H1 (cell line): ENCODE data around the gene SCGB3A1. TPM values are rescaled to one million over a fixed set of nuclear protein-coding genes. Genes with fewer than 3 reads are reported as not detected.

Experiments
- CTCF ChIA-PET: fragments of 300-600 bp; sonication (Branson Sonifier 250); formaldehyde crosslinking; loops from one replicate; lab custom pipeline; 2021; ENCODE audit not compliant: partially characterized antibody; lab: Charles Lee
- POLR2A ChIA-PET: fragments of 300-600 bp; sonication (Branson Sonifier 250); formaldehyde crosslinking; loops from one replicate; lab custom pipeline; 2021; ENCODE audit warnings: inconsistent platforms; ENCODE audit not compliant: partially characterized antibody; lab: Charles Lee
- DNase-seq, 2 experiments: peaks; one replicate each; pipeline versions ENCODE4 v3.0.0 to v3.0.0-alpha.2; 2010 to 2022; ENCODE audit warnings: low spot score in 2 of 2, low read depth in 1 of 2, mixed read lengths in 1 of 2
- FAIRE-seq: peaks from 2 replicates; lab custom pipeline; 2011; peaks lifted over from hg19 to GRCh38; lab: Jason Lieb, UNC
- H2AFZ ChIP-seq: 2 replicates; pipeline ENCODE4 v1.8.1; 2012; ENCODE audit warnings: low read length, inconsistent platforms
- H2AK5ac ChIP-seq: 2 replicates; pipeline ENCODE4 v1.6.1; 2013; ENCODE audit warnings: low read depth, low read length
- H2BK120ac ChIP-seq: replicated peaks from 2 replicates; pipeline ENCODE3; 2013; ENCODE audit warnings: low read depth, low read length, inconsistent platforms
- H2BK12ac ChIP-seq: 2 replicates; pipeline ENCODE4 v1.6.1; 2013; ENCODE audit warnings: low read depth, low read length
- H2BK15ac ChIP-seq: 2 replicates; pipeline ENCODE4 v1.6.1; 2013; ENCODE audit warnings: low read length
- H2BK20ac ChIP-seq: 2 replicates; pipeline ENCODE4 v1.6.1; 2013; ENCODE audit warnings: low read length
- H2BK5ac ChIP-seq: 2 replicates; pipeline ENCODE4 v1.6.1; 2013; ENCODE audit warnings: low read depth, low read length
- H3K14ac ChIP-seq: 2 replicates; pipeline ENCODE4 v1.6.1; 2013; ENCODE audit warnings: inconsistent platforms; ENCODE audit not compliant: insufficient read length
- H3K18ac ChIP-seq: 2 replicates; pipeline ENCODE4 v1.6.1; 2013; ENCODE audit warnings: low read length; ENCODE audit errors: extremely low read depth
- H3K23ac ChIP-seq: 2 replicates; pipeline ENCODE4 v1.6.1; 2013; ENCODE audit warnings: inconsistent platforms; ENCODE audit not compliant: insufficient read length
- H3K23me2 ChIP-seq: 2 replicates; pipeline ENCODE4 v1.6.1; 2013; ENCODE audit warnings: low read depth, low read length
- H3K27ac ChIP-seq: 2 replicates; pipeline ENCODE4 v1.6.1; 2011; ENCODE audit warnings: low read depth, low read length, inconsistent platforms
- H3K27me3 ChIP-seq, 4 experiments: replicated peaks in 1 of 4; 1 replicate in 1 of 4; 2 replicates in 3 of 4; pipeline versions ENCODE4 v1.6.1 to v1.8.1; 2011 to 2013; ENCODE audit warnings: low read length in 3 of 4, mild to moderate bottlenecking in 3 of 4, inconsistent platforms in 2 of 4, mixed read lengths in 2 of 4, moderate library complexity in 1 of 4; ENCODE audit not compliant: control insufficient read depth in 3 of 4, insufficient read depth in 3 of 4; ENCODE audit errors: extremely low read depth in 1 of 4
- H3K36me3 ChIP-seq, 4 experiments: 2 replicates each; pipeline versions ENCODE4 v1.6.1 to v1.8.1; 2011 to 2013; ENCODE audit warnings: mild to moderate bottlenecking in 4 of 4, low read length in 3 of 4, moderate library complexity in 2 of 4, control low read depth in 1 of 4, inconsistent platforms in 1 of 4; ENCODE audit not compliant: insufficient read depth in 4 of 4, control insufficient read depth in 2 of 4
- H3K4ac ChIP-seq: replicated peaks from 2 replicates; pipeline ENCODE3; 2013; ENCODE audit warnings: low read length, low read depth, mixed read lengths, inconsistent platforms; ENCODE audit not compliant: insufficient read length
- H3K4me1 ChIP-seq, 4 experiments: replicated peaks in 1 of 4; 1 replicate in 1 of 4; 2 replicates in 3 of 4; pipeline versions ENCODE4 v1.6.1 to v1.8.1; 2011 to 2013; ENCODE audit warnings: low read length in 3 of 4, inconsistent platforms in 2 of 4, mixed read lengths in 1 of 4; ENCODE audit not compliant: insufficient read depth in 4 of 4, control insufficient read depth in 3 of 4
- H3K4me2 ChIP-seq, 2 experiments: 2 replicates each; pipeline versions ENCODE4 v1.6.1 to v1.8.1; 2011 to 2013; ENCODE audit warnings: low read depth in 2 of 2, low read length in 2 of 2, control low read depth in 1 of 2, inconsistent platforms in 1 of 2, mild to moderate bottlenecking in 1 of 2; ENCODE audit not compliant: insufficient read depth in 1 of 2
- H3K4me3 ChIP-seq, 4 experiments: fragments of 200-600, 300-600 bp in 1 of 4; sonication (generic), shearing (Covaris generic), sonication (Bioruptor Twin) in 1 of 4; 2 replicates each; pipeline versions ENCODE4 v1.5.1 to v1.8.1; 2011 to 2016; ENCODE audit warnings: low read length in 4 of 4, low read depth in 3 of 4, control low read depth in 2 of 4, inconsistent platforms in 2 of 4, mild to moderate bottlenecking in 2 of 4, mixed read lengths in 1 of 4, moderate library complexity in 1 of 4; ENCODE audit not compliant: insufficient read depth in 2 of 4; ENCODE audit errors: extremely low read depth in 1 of 4
- H3K56ac ChIP-seq: replicated peaks from 2 replicates; pipeline ENCODE3; 2013; ENCODE audit warnings: low read depth, mild to moderate bottlenecking, mixed read lengths, low read length, inconsistent platforms; ENCODE audit not compliant: insufficient read length
- H3K79me1 ChIP-seq: 2 replicates; pipeline ENCODE4 v1.6.1; 2013; ENCODE audit warnings: low read depth, low read length, control low read depth
- H3K79me2 ChIP-seq, 2 experiments: 2 replicates each; pipeline versions ENCODE4 v1.6.1 to v1.8.1; 2012 to 2013; ENCODE audit warnings: low read length in 2 of 2, mild to moderate bottlenecking in 2 of 2, inconsistent platforms in 1 of 2; ENCODE audit not compliant: insufficient read depth in 2 of 2, control insufficient read depth in 1 of 2
- H3K9ac ChIP-seq, 4 experiments: replicated peaks in 1 of 4; 1 replicate in 1 of 4; 2 replicates in 3 of 4; pipeline versions ENCODE4 v1.6.1 to v1.8.1; 2011 to 2013; ENCODE audit warnings: low read depth in 3 of 4, low read length in 3 of 4, control low read depth in 2 of 4, mild to moderate bottlenecking in 2 of 4, moderate library complexity in 2 of 4, inconsistent platforms in 1 of 4; ENCODE audit errors: extremely low read depth in 1 of 4
- H3K9me3 ChIP-seq, 2 experiments: 2 replicates each; pipeline versions ENCODE4 v1.6.1 to v1.8.1; 2012 to 2013; ENCODE audit warnings: mild to moderate bottlenecking in 2 of 2, moderate library complexity in 2 of 2, control low read depth in 1 of 2, inconsistent platforms in 1 of 2, low read depth in 1 of 2, low read length in 1 of 2, mixed read lengths in 1 of 2; ENCODE audit not compliant: insufficient read depth in 2 of 2
- H4K20me1 ChIP-seq, 2 experiments: replicated peaks in 1 of 2; 2 replicates each; pipeline versions ENCODE3 to v1.8.1; 2011 to 2013; ENCODE audit warnings: inconsistent platforms in 2 of 2, low read length in 2 of 2, mild to moderate bottlenecking in 1 of 2; ENCODE audit not compliant: insufficient read depth in 2 of 2, control insufficient read depth in 1 of 2
- H4K5ac ChIP-seq: 2 replicates; pipeline ENCODE4 v1.6.1; 2013; ENCODE audit warnings: low read length, low read depth, mixed read lengths, inconsistent platforms; ENCODE audit not compliant: insufficient read length
- H4K8ac ChIP-seq: 2 replicates; pipeline ENCODE4 v1.8.0; 2013; ENCODE audit warnings: mild to moderate bottlenecking, moderate library complexity, low read length, inconsistent platforms; ENCODE audit not compliant: insufficient read depth; ENCODE audit errors: extremely low read depth
- H4K91ac ChIP-seq: replicated peaks from 2 replicates; pipeline ENCODE3; 2013; ENCODE audit warnings: low read length, mixed read lengths, inconsistent platforms; ENCODE audit not compliant: insufficient read length
- ATF2 ChIP-seq: IDR thresholded peaks from 2 replicates; pipeline ENCODE4 v1.6.1; 2012; ENCODE audit warnings: low read length, inconsistent platforms
- ATF3 ChIP-seq: IDR thresholded peaks from 2 replicates; pipeline ENCODE4 v1.6.1; 2011; ENCODE audit warnings: low read depth, mild to moderate bottlenecking, low read length; ENCODE audit not compliant: insufficient read depth
- CEBPB ChIP-seq: IDR thresholded peaks from 2 replicates; pipeline ENCODE4 v1.6.1; 2012; ENCODE audit warnings: low read depth, low read length
- E2F6 ChIP-seq: IDR thresholded peaks from 2 replicates; pipeline ENCODE4 v1.6.1; 2012; ENCODE audit warnings: inconsistent platforms
- EZH2 ChIP-seq: fragments of 200-600 bp; sonication (generic); IDR thresholded peaks from 2 replicates; pipeline ENCODE4 v1.7.1; 2012; ENCODE audit warnings: low read depth, mild to moderate bottlenecking, moderate library complexity, low read length, inconsistent platforms; ENCODE audit not compliant: severe bottlenecking
- GABPA ChIP-seq: IDR thresholded peaks from 2 replicates; pipeline ENCODE4 v1.6.1; 2011; ENCODE audit warnings: mild to moderate bottlenecking, low read length, moderate library complexity, borderline replicate concordance; ENCODE audit not compliant: insufficient read depth
- KDM5A ChIP-seq: fragments of 200-600 bp; IDR thresholded peaks from 2 replicates; pipeline ENCODE4 v1.7.1; 2012; ENCODE audit warnings: mild to moderate bottlenecking, low read length, inconsistent platforms, mixed read lengths
- SP1 ChIP-seq: IDR thresholded peaks from 2 replicates; pipeline ENCODE4 v1.6.1; 2011; ENCODE audit warnings: low read depth, low read length
- WGBS, 2 experiments: shearing (Covaris generic) in 1 of 2; methylation state at CpG; one replicate each; pipeline versions ENCODE4 v1.1.6 to v1.1.7; 2013 to 2015; ENCODE audit warnings: low lambda C conversion rate in 2 of 2, mixed read lengths in 2 of 2, inconsistent platforms in 1 of 2, low coverage in 1 of 2, missing lambda C conversion rate in 1 of 2; ENCODE audit not compliant: insufficient replicate concordance in 2 of 2, insufficient coverage in 1 of 2, insufficient read length in 1 of 2; ENCODE audit errors: extremely low coverage in 1 of 2, missing lambda C conversion rate in 1 of 2; 5-methylcytosine and 5-hydroxymethylcytosine counted together
- polyA plus RNA-seq, 7 experiments: library from polyadenylated mRNA; depleted of rRNA in 3 of 7; stranded (reverse) in 5 of 7; unstranded in 2 of 7; fragments of >200 nt in 5 of 7; fragments of 200-250 nt in 2 of 7; gene quantifications; 1 replicate in 5 of 7; 2 replicates in 1 of 7; 4 replicates in 1 of 7; pipeline versions ENCODE4 v1.2.1 to v1.2.3, GENCODE V29; 2011 to 2013; ENCODE audit warnings: missing spikeins in 2 of 7, mixed read lengths in 2 of 7
- total RNA-seq: library from RNA; stranded (reverse); fragmentation: NEBNext Ultra II Directional; extraction: Animal tissue kit (Norgen Biotek cat#: 25700); gene quantifications from 2 replicates; pipeline ENCODE4 v1.2.1, GENCODE V29; 2021

Gene SCGB3A1
- total and polyA plus RNA-seq, 2 of the 8 experiments (the other 6 are each of a cell fraction or from before 2014, with no cell fraction given) = 0.20 TPM; not detected in 1

GRCh38 chr5:180639741-180640610 is 48.7 kb upstream of the SCGB3A1 start:
- Histone ChIP-seq H2AK5ac (no peak overlapping the region), H3K4me3 (no peak overlapping the region), H2BK120ac (no peak overlapping the region), H3K27me3 (no peaks in the 10 kb centered on the region), H3K79me1 (no peaks in the 10 kb centered on the region), H3K23me2 (peaks cover 6% of the 10 kb centered on the region; the same call in 1 of the 2 replicates), H3K4ac (no peak overlapping the region), H4K20me1 (peaks cover 0 to 4% of the 10 kb centered on the region in 2 experiments), H4K91ac (no peak overlapping the region), H2BK12ac (no peak overlapping the region), H3K14ac (no peak overlapping the region), H3K56ac (no peak overlapping the region), H2AFZ (no peak overlapping the region), H2BK15ac (no peak overlapping the region), H3K23ac (no peak overlapping the region), H3K18ac (no peak overlapping the region), H3K79me2 (no peaks in the 10 kb centered on the region), H3K27ac (no peak overlapping the region), H4K8ac (peak overlapping the region; percentile 51; the same call in 1 of the 2 replicates), H3K4me2 (no peak overlapping the region), H3K9me3 (no peaks in the 10 kb centered on the region), H4K5ac (no peak overlapping the region), H3K36me3 (no peaks in the 10 kb centered on the region), H2BK5ac (no peak overlapping the region), H3K9ac (no peak overlapping the region), H2BK20ac (no peak overlapping the region), H3K4me1 (no peaks in the 10 kb centered on the region)
- 83% methylated on average over 24 of the region's 27 CpGs; no CpG with 5 or more reads in 1 of the 2 experiments for WGBS, 2 experiments
- FAIRE-seq (no peak), DNase-seq (peak in 1 of 2 experiments; percentile 38)
- POLR2A ChIA-PET = no interaction called here
- CTCF ChIA-PET = interaction anchor here (0.6 to 3.9 kb wide), 4 partner anchors 8 to 36 kb away, joined by 3 to 22 read pairs (median 4); no protein-coding TSS in a partner anchor
- TF ChIP-seq CEBPB = no peak
- no peak for TF ChIP-seq ATF3
- no peak for TF ChIP-seq EZH2
- TF ChIP-seq GABPA = no peak
- no peak for TF ChIP-seq SP1
- no peak for TF ChIP-seq E2F6
- TF ChIP-seq ATF2 = no peak
- TF ChIP-seq KDM5A = no peak
